ENCODE measurements around the gene AGAP3. TPM values are rescaled to one million over a fixed set of nuclear protein-coding genes. Genes with fewer than 3 reads are reported as not detected.

Gene AGAP3
- total RNA-seq, 1 donor from 2014 or later: 66.0 TPM

- DNase-seq (ENCODE audit: low spot score): peak; percentile 100
Observed at GRCh38 chr7:151057989-151058780, 28.1 kb upstream of the AGAP3 start.

GRCh38 chr7:151058781-151059366 is 27.4 kb upstream of the AGAP3 start:
- peak; percentile 38 for DNase-seq (ENCODE audit: low spot score)

GRCh38 chr7:151059367-151060112 is 26.7 kb upstream of the AGAP3 start, which contains the start of gene SLC4A2:
Gene SLC4A2 (plus strand): TSS chr7:151059589. CDS start chr7:151061988, 2,399 bp downstream.
- peak; percentile 90 for DNase-seq (ENCODE audit: low spot score)

GRCh38 chr7:151060113-151060415 is 26.2 kb upstream of the AGAP3 start:
- no peak for DNase-seq (ENCODE audit: low spot score)

GRCh38 chr7:151060416-151061212 is 25.7 kb upstream of the AGAP3 start:
- DNase-seq (ENCODE audit: low spot score): peak; percentile 44

- DNase-seq (ENCODE audit: low spot score): peak; percentile 36
Observed at GRCh38 chr7:151061213-151062110, 24.8 kb upstream of the AGAP3 start.

- no peak for DNase-seq (ENCODE audit: low spot score)
Observed at GRCh38 chr7:151062111-151062398, 24.2 kb upstream of the AGAP3 start.

- DNase-seq (ENCODE audit: low spot score): peak; percentile 59
Observed at GRCh38 chr7:151062399-151063211, 23.7 kb upstream of the AGAP3 start.

GRCh38 chr7:151063212-151063561 is 23.1 kb upstream of the AGAP3 start:
- peak; percentile 64 for DNase-seq (ENCODE audit: low spot score)

GRCh38 chr7:151064454-151064853 is 21.8 kb upstream of the AGAP3 start:
- DNase-seq (ENCODE audit: low spot score): no peak

- no peak for DNase-seq (ENCODE audit: low spot score)
Observed at GRCh38 chr7:151064993-151065392, 21.3 kb upstream of the AGAP3 start.

- DNase-seq (ENCODE audit: low spot score): no peak
Observed at GRCh38 chr7:151065516-151065915, 20.8 kb upstream of the AGAP3 start.

GRCh38 chr7:151066273-151066974 is 19.9 kb upstream of the AGAP3 start:
- no peak for DNase-seq (ENCODE audit: low spot score)

- DNase-seq (ENCODE audit: low spot score): peak; percentile 75
Observed at GRCh38 chr7:151068069-151068773, 18.1 kb upstream of the AGAP3 start.

- DNase-seq (ENCODE audit: low spot score): no peak
Observed at GRCh38 chr7:151069841-151070573, 16.3 kb upstream of the AGAP3 start.

GRCh38 chr7:151070574-151070960 is 15.7 kb upstream of the AGAP3 start:
- DNase-seq (ENCODE audit: low spot score): no peak

- DNase-seq (ENCODE audit: low spot score): no peak
Observed at GRCh38 chr7:151071032-151071866, 15.0 kb upstream of the AGAP3 start.

Data from umbilical cord (tissue), 2 donors.